NCI-H2171 (cell line): ENCODE results near the gene FGF12.

Experiments
- DNase-seq: peaks from one replicate; lab custom pipeline; 2025; lab: John Stamatoyannopoulos, UW

The FGF12 gene

DNA sequence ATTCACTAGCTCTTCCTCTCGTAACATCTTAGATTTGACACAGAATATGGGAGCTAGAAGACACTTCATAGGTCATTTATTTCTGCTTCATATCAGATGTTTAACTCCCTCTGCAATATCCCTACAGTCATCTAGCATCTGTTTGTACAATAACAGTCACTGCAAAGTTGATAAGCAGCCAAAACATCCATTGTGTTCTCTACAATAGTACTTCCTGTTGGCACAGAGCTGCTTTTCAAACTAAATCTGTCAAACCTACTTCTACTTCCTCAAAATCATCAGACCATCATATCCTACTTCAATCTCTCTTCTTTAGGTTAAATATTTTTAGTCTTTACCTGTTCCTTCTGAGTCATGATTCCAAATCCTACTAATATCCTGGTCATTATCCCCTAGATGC, 233.2 kb downstream of the FGF12 start:
- DNase-seq, result no peak

DNA sequence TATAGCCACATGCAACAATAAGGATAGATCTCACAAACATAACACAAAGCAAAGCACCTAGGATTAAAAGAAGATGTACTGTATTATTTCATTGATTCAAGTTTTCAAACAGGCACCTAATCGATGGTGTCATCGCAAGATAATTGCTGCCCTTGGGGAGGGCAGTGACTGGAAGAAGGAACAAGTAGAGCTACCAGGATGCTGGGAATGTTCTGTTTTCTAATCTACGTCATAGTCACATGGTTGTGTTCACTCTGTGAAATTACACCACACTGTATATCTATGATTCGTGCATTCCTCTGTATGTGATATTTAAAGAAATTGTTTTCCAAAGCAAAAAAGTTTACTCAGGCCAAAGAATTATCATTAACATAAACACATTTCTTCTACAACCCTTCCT, 236.6 kb downstream of the FGF12 start:
- DNase-seq, result no peak

DNA sequence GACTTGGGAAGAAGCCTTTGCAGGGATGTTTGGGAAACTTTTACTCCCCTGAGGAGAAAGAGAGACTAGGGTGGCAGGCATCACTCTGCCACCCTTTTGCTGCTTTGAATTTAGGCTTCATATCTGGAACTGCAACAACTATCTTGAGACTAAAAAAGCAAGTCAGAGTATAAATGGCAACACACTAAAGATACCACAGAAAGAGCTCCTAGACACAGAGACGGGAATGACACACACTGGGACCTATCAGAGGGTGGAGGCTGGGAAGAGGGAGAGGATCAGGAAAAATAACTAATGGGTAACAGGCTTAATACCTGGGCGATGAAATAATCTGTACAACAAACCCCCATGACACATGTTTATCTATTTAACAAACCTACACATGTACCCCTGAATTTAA, 237.8 kb downstream of the FGF12 start:
- DNase-seq, result no peak

- no peak for DNase-seq
Observed at GRCh38 chr3:192487033-192487432, 240.3 kb downstream of the FGF12 start.

GRCh38 chr3:192482809-192483208, 244.5 kb downstream of the FGF12 start:
- no peak for DNase-seq

DNA sequence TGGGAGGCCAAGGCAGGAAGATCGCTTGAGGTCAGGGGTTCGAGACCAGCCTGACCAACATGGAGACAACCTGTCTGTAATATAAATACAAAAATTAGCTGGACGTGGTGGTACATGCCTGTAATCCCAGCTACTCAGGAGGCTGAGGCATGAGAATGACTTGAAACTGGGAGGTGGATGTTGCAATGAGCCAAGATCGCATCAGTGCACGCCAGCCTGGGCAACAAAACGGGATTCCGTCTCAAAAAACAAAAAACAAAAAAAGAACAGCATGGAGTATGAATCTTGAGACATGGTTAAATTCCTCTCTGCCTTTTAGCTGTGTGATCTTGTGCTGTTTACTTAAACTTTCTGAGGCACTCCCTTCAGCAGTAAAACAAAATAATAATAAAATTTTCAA, 244.9 kb downstream of the FGF12 start:
- no peak for DNase-seq

DNA sequence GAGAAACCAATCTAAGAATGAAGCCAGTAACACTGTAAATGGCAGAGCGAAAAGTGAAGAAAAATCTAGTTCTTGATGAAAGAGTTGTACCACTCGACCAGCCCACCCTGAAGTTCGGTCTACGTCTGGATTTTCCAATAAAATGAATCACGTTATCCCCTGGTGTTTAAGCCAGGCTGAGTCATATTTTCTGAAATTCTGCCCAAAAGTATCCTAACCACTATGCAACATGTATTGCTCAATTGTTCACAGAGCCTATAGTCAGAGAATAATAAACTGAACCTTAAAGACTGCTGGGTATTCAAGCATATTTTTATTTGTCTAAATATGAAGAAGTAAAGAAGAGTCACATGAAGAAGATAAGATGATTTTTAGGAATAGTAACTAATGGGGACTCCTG, 245.7 kb downstream of the FGF12 start:
- DNase-seq, result no peak

- DNase-seq, result peak; percentile 52
Observed at GRCh38 chr3:192467230-192468140, 259.9 kb downstream of the FGF12 start.

GRCh38 chr3:192449036-192449435, 278.3 kb downstream of the FGF12 start:
- no peak for DNase-seq

DNA sequence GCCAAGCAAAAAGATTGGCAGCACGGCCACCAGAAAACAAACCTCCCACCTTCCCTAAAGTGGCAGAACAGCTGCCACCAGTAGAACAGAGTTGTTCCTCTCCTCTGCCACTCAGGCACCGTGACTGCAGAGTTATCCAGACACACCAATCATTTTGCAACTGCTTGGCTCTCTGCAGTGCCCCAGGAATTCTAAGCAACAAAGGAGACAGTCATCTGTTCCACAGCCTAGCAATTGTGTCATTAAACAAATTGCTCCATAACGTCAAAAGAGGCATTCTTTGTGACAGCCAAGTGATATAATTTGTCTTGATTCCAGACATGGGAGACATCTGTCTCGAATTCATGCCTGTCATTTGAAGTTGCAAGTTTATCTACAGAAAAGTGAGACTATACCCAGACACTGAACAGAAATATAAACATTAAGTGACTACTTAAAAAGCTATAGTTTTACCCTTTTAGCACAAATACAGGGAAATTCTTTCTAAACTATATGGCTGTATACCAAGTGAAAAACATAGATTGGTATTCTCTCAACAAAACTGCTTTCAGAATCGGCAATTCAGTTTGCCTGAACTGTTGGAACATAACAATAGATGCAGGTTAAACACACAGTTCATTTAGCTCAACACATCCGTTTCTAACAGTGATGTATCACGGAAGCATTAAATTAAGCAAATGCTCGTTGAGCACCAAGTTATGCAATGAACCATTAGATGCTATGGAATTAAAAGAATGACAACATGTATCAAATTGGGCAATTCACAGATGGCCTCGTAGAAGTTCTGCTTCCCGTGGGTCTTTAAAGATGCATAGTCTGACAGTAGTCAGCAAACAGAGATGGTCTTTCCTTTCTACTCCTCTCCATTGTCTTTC, 281.3 kb downstream of the FGF12 start:
- DNase-seq, result no peak

- no peak for DNase-seq
Observed at GRCh38 chr3:192444791-192445106, 282.6 kb downstream of the FGF12 start.

DNA sequence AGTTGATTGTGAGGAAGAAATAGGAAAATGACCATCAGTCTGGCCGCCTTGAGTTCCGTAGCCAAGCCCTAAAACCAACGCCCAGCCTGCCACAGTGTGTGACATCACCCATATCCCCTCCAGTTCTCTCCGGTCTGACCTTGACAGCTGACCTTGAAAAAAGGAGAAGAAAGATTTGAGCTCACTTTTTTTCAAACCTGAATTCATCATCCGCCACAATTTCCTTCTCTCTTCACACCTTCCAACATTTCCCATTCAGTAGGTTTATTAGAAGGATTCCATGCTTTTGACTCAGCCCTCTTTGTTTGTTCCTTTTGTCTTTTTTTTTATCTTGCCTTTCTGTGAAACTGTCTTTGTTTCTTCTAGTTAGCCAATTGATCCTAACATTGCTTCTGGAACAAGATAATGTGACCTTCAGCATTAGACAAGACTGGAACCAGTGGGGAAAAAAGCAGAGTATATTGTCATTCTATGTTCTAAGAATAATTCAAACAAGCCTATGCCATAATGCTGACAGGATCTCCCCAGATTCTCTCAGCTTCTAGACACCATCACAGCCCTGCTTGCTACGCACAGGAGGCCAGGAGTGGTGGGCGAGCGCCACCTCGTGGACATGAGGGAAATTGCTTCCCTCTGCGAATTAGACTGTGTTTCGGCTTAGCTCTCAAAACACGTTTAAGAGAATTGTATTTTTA, 283.1 kb downstream of the FGF12 start:
- DNase-seq, result no peak

- no peak for DNase-seq
Observed at GRCh38 chr3:192435241-192435640, 292.1 kb downstream of the FGF12 start.

DNA sequence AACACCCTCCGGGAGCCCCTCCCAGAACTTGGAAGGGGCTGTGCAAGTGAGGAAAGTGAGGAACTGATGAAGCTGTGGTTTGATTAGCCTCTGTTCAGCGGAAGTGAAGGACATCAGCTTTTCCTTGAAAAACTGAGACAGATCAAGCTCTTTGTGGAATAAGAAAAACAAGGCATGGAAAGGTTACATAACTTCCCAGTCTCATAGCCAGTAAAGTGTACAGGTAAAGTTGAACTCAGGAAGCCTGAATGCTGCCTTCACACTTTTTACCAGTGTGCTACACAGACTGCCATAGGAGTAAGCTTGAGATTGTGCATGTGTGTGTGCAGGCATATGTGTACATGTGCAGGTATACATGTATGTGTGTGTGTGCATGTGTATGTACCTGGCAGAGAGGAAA, 293.2 kb downstream of the FGF12 start:
- DNase-seq, result no peak

- no peak for DNase-seq
Observed at GRCh38 chr3:192433704-192434103, 293.6 kb downstream of the FGF12 start.

DNA sequence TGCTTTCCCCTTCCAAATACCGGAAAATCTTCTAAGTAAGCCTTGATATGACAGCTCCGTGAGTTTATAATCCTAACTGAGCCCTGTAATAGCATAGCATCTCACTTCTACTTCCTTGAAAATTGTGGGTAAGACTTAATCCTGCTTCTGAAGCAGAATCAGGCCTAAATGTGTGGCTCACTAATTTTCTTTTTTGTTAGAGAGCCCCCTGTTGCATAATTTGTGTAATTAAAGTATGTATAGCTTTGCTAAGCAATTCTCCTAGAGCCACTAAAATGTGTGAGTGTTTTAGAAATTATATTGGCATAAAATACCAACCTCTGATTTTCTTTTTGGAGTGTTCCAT, 304.4 kb downstream of the FGF12 start:
- DNase-seq, result peak; percentile 6

GRCh38 chr3:192422321-192422996, 304.9 kb downstream of the FGF12 start:
- DNase-seq, result no peak

DNA sequence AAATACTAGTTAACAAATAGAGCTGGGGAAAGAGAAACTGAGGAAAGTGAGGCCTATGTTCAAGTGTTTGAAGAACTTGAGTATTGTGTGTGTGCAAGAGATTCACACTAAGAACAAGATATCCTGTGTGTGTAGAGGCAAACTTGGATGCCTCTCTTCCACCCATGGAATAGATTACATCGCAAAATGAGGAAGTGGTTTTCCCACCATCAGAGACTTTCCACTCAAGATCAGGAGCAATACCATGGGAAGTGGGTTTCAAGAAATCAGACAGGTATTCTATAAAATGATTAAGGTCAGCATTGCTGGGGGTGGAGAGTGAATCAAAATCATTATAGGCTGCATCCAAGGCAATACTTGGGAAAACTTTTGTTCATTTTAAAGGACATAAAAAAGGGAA, 308.0 kb downstream of the FGF12 start:
- DNase-seq, result no peak

DNA sequence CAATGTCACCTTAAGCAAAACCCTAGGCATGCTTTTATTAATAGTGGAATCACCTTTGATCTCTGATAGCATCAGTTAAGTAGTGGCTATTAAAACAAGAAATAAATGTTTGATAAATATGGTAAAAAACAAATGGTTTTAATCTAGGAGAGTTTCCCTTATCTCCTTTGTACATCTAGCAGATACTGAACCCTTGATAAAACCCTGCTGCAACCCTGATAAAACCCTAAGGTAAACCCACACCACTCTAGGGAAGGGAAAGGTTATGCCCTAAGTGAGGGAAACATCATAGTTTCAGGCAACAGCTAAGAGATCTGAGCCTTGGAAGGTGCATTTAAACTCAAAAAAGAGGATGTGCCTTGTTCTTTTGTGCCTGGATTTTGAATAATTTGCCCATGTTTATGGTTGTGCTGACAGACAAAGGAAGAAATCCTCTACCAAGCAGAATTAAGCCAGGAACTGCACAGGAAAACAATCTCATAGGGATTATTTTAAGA, 309.7 kb downstream of the FGF12 start:
- DNase-seq, result no peak

GRCh38 chr3:192417017-192417416, 310.3 kb downstream of the FGF12 start:
- DNase-seq, result no peak

GRCh38 chr3:192413461-192413860, 313.9 kb downstream of the FGF12 start:
- DNase-seq, result no peak

GRCh38 chr3:192410684-192410960, 316.7 kb downstream of the FGF12 start:
- DNase-seq, result no peak
